K562 (cell line): Measurements from ENCODE around the gene CHL1. TPM values are rescaled to one million over a fixed set of nuclear protein-coding genes. Genes with fewer than 3 reads are reported as not detected.

Source experiments
- ATAC-seq: fragments of 200-7000 bp; cut with Tn5 transposase; 3 replicates; pipeline ENCODE4 v1.9.1; 2020; ENCODE audit warnings: moderate library complexity
- BruUV-seq: library from RNA; stranded (reverse); fragments of 400-500 nt; replicated peaks from 2 replicates; lab custom pipeline; 2021; lab: Mats Ljungman, UMichigan
- CTCF ChIA-PET: fragments of 300-600 bp; formaldehyde crosslinking; extraction: SDS; loops from one replicate; lab custom pipeline; 2021; ENCODE audit warnings: low intra/inter-chr PET ratio; lab: Yijun Ruan, JAX
- POLR2A ChIA-PET: fragments of 300-600, 350-650 bp; sonication (Branson Sonifier 250); formaldehyde crosslinking; extraction: SDS; loops from one replicate; lab custom pipeline; 2021; ENCODE audit warnings: antibody characterized with exemption, inconsistent platforms; lab: Yijun Ruan, JAX
- DNase-seq, 4 experiments: peaks; one replicate each; pipeline versions ENCODE4 v3.0.0 to v3.0.0-alpha.2; 2011 to 2018; ENCODE audit warnings: low spot score in 3 of 4, mixed read lengths in 3 of 4; ENCODE audit errors: extremely low read depth in 1 of 4
- FAIRE-seq: peaks from 2 replicates; lab custom pipeline; 2011; peaks lifted over from hg19 to GRCh38; lab: Jason Lieb, UNC
- H2AFZ ChIP-seq: 2 replicates; pipeline ENCODE4 v1.6.0; 2011; ENCODE audit warnings: low read depth, low read length, control low read depth, inconsistent platforms
- H3K27ac ChIP-seq: fragments of 200-600 bp; 3 replicates; pipeline ENCODE4 v1.8.0; 2011; ENCODE audit warnings: low read depth, mild to moderate bottlenecking, control low read depth, inconsistent platforms, low read length, moderate library complexity, mixed read lengths; ENCODE audit errors: extremely low read depth
- H3K27me3 ChIP-seq, 2 experiments: fragments of 300-600 bp in 1 of 2; 2 replicates in 1 of 2; 3 replicates in 1 of 2; pipeline versions ENCODE4 v1.6.0 to v1.8.0; 2011; ENCODE audit warnings: inconsistent platforms in 2 of 2, low read length in 2 of 2, mild to moderate bottlenecking in 1 of 2, mixed read lengths in 1 of 2, moderate library complexity in 1 of 2; ENCODE audit not compliant: control insufficient read depth in 2 of 2, insufficient read depth in 2 of 2
- H3K36me3 ChIP-seq: fragments of 300-600 bp; 3 replicates; pipeline ENCODE4 v1.8.0; 2011; ENCODE audit warnings: mild to moderate bottlenecking, low read length, inconsistent platforms; ENCODE audit not compliant: control insufficient read depth, insufficient read depth
- H3K4me1 ChIP-seq, 2 experiments: fragments of 200-600 bp in 1 of 2; replicated peaks in 1 of 2; 2 replicates in 1 of 2; 3 replicates in 1 of 2; pipeline versions ENCODE4 v1.5.1 to v1.8.0; 2011; ENCODE audit warnings: inconsistent platforms in 2 of 2, low read length in 2 of 2, mild to moderate bottlenecking in 1 of 2, mixed read lengths in 1 of 2, moderate library complexity in 1 of 2; ENCODE audit not compliant: control insufficient read depth in 2 of 2, insufficient read depth in 2 of 2
- H3K4me2 ChIP-seq: 2 replicates; pipeline ENCODE4 v1.6.1; 2011; ENCODE audit warnings: low read length, control low read depth, inconsistent platforms, mixed read lengths; ENCODE audit not compliant: insufficient read depth
- H3K4me3 ChIP-seq: fragments of 200-600 bp; sonication (generic), shearing (Covaris generic); 2 replicates; pipeline ENCODE4 v1.5.1; 2016; ENCODE audit warnings: control low read depth, inconsistent platforms
- H3K79me2 ChIP-seq: fragments of 200-600 bp; 3 replicates; pipeline ENCODE4 v1.8.0; 2011; ENCODE audit warnings: low read length, inconsistent platforms; ENCODE audit not compliant: control insufficient read depth, insufficient read depth
- H3K9ac ChIP-seq, 2 experiments: 2 replicates each; pipeline versions ENCODE4 v1.6.0 to v1.6.1; 2011; ENCODE audit warnings: low read depth in 2 of 2, low read length in 2 of 2, control low read depth in 1 of 2, inconsistent platforms in 1 of 2, mild to moderate bottlenecking in 1 of 2, mixed read lengths in 1 of 2; ENCODE audit not compliant: insufficient read depth in 1 of 2
- H3K9me1 ChIP-seq: one replicate; pipeline ENCODE4 v1.6.0; 2011; ENCODE audit warnings: inconsistent platforms, mild to moderate bottlenecking, low read length, moderate library complexity; ENCODE audit not compliant: control insufficient read depth, insufficient read depth
- H3K9me3 ChIP-seq: replicated peaks from 2 replicates; pipeline ENCODE4 v1.5.1; 2011; ENCODE audit warnings: low read depth, low read length, inconsistent platforms; ENCODE audit not compliant: control insufficient read depth, insufficient read depth
- H4K20me1 ChIP-seq: replicated peaks from 2 replicates; pipeline ENCODE4 v1.6.1; 2011; ENCODE audit warnings: low read length, inconsistent platforms, mixed read lengths; ENCODE audit not compliant: control insufficient read depth, insufficient read depth
- BHLHE40 ChIP-seq: IDR thresholded peaks from 2 replicates; pipeline ENCODE4 v1.6.1; 2011; ENCODE audit warnings: low read length, improper control_type of control experiment
- JUNB ChIP-seq: fragments of 450-650 bp; formaldehyde crosslinking; conservative IDR thresholded peaks from 2 replicates; pipeline ENCODE4 v1.4.0; 2020; ENCODE audit warnings: mild to moderate bottlenecking
- PHB2 ChIP-seq: fragments of 450-650 bp; IDR thresholded peaks from 2 replicates; pipeline ENCODE4 v1.6.1; 2017; ENCODE audit warnings: low read depth
- POLR2A ChIP-seq: fragments of 450-650 bp; conservative IDR thresholded peaks from 2 replicates; pipeline ENCODE4 v1.6.1; 2016
- SLC30A9 ChIP-seq: fragments of 250-450 bp; sonication (Bioruptor Pico); IDR thresholded peaks from 2 replicates; pipeline ENCODE4 v1.8.0; 2022; ENCODE audit warnings: mild to moderate bottlenecking, moderate library complexity
- YY1 ChIP-seq, 3 experiments: IDR thresholded peaks; 2 replicates each; pipeline ENCODE4 v1.6.1; 2011; ENCODE audit warnings: low read length in 2 of 3, mild to moderate bottlenecking in 2 of 3, moderate library complexity in 2 of 3, borderline replicate concordance in 1 of 3, control low read depth in 1 of 3, low read depth in 1 of 3; ENCODE audit not compliant: insufficient read depth in 3 of 3, insufficient replicate concordance in 2 of 3, control insufficient read depth in 1 of 3, insufficient read length in 1 of 3; ENCODE audit errors: extremely low read depth in 1 of 3
- ZNF184 ChIP-seq: sonication (generic); formaldehyde crosslinking; IDR thresholded peaks from 2 replicates; pipeline ENCODE4 v1.5.0; 2020; ENCODE audit warnings: missing genetic modification reagents
- WGBS: fragments of 100-300 bp; shearing (Covaris generic); methylation state at CpG from one replicate; pipeline ENCODE4 v1.1.6; 2016; ENCODE audit warnings: low coverage, mixed read lengths; ENCODE audit not compliant: insufficient coverage; ENCODE audit errors: missing lambda C conversion rate; 5-methylcytosine and 5-hydroxymethylcytosine counted together
- in situ Hi-C: fragments of 300-500 bp; cut with MboI; formaldehyde crosslinking; loops from 4 replicates; pipeline ENCODE4 v1.15.0; 2018; ENCODE audit warnings: inconsistent platforms, mixed read lengths
- intact Hi-C: fragments of 100-400 bp; cut with micrococcal nuclease; formaldehyde crosslinking; loops from 2 replicates; pipeline ENCODE4 v1.14.2; 2022
- polyA plus RNA-seq, 8 experiments: library from polyadenylated mRNA; depleted of rRNA in 4 of 8; stranded (reverse) in 5 of 8; unstranded in 3 of 8; fragments of >200 nt; fragmentation: Nextera tagmentation in 2 of 8; fragmentation: Illumina TruSeq in 1 of 8; extraction: Ambion mirVana in 2 of 8; extraction: Trizol in 1 of 8; gene quantifications; 2 replicates each; pipeline versions ENCODE4 v1.2.1 to v1.2.3, GENCODE V29; 2011 to 2014; ENCODE audit warnings: inconsistent platforms in 1 of 8, missing spikeins in 1 of 8
- total RNA-seq, 7 experiments: library from RNA; depleted of rRNA in 6 of 7; stranded (reverse); fragments of >200 nt in 6 of 7; fragmentation: Illumina TruSeq in 2 of 7; extraction: Trizol in 2 of 7; gene quantifications; 2 replicates each; pipeline versions ENCODE4 v1.2.1 to v1.2.3, GENCODE V29; 2011 to 2021; ENCODE audit warnings: low replicate concordance in 1 of 7

CHL1 gene
- total and polyA plus RNA-seq, 9 of the 15 experiments (the other 6 are each of a cell fraction or from before 2014, with no cell fraction given), result 0.02 TPM; not detected in 8

DNA sequence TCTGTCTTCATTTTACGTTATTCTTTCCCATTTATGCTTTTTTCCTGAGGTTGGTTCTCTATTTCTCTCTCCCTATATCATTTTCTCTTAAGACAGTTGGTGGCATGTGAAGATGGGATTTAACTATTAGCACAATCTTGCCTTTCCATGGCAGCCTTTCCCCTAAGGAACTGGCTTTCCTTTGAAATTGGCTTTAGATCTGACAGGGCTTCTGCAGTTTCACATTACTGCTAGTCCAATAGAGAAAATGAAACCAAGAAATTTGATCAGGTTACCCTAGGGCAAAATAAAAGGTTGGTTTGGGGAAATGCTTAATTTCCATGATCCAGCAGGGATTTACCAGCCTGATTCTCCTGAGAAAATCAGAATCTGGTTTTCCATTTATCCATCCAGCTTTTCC is 22.7 kb upstream of the CHL1 start (continued):
- TF ChIP-seq YY1 (IDR thresholded peaks at IDR 0.05; ENCODE audit: borderline replicate concordance in 1 of 3, control insufficient read depth in 1 of 3, extremely low read depth in 1 of 3, insufficient read depth in 3 of 3, insufficient read length in 1 of 3, insufficient replicate concordance in 2 of 3, low read depth in 1 of 3, low read length in 2 of 3), result no peak
- no peak for TF ChIP-seq BHLHE40
- no peak for TF ChIP-seq JUNB (CRISPR knock-in tag)
- TF ChIP-seq PHB2, result no peak
- TF ChIP-seq SLC30A9 (CRISPR knock-in tag), result no peak
- TF ChIP-seq, all 486 proteins: peak for 0

DNA sequence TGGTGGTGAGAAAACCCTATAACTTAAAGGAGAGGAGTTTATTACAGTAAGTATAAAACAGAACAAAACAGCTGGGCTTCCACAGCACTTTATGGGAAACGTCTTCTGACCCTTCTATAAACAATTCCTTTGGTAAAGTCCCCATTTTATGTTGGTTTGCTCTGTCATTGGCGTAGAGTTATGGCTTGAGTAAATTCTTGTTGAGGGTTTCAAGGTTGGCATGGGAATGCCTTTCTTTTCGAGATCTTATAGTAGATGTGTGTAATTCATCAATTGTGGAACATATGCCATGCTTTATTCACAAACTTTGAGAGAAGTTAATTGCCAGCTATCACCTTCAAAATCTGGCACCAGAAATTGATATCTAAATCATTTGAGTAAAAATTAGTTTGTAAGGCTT is 11.6 kb upstream of the CHL1 start:
- FAIRE-seq (no peak), ATAC-seq (no peak), DNase-seq (no peak)
- BruUV-seq, result no TSS peak
- Histone ChIP-seq H3K9me3 (no peaks in the 10 kb centered on the region), H3K4me3 (no peak overlapping the region), H2AFZ (no peak overlapping the region), H3K27me3 (no peaks in the 10 kb centered on the region), H3K79me2 (no peaks in the 10 kb centered on the region), H3K27ac (no peak overlapping the region), H3K4me1 (no peaks in the 10 kb centered on the region), H3K9ac (no peak overlapping the region), H4K20me1 (no peaks in the 10 kb centered on the region), H3K4me2 (no peak overlapping the region), H3K36me3 (no peaks in the 10 kb centered on the region), H3K9me1 (no peaks in the 10 kb centered on the region)
- ChIA-PET CTCF (no interaction called here), POLR2A (no interaction called here)
- in situ Hi-C loops (no loop called here), intact Hi-C loops (no loop called here)
- TF ChIP-seq POLR2A (no peak), ZNF184 (CRISPR knock-in tag) (no peak)
- WGBS, result 2% methylated on average over 3 of the region's 3 CpGs
